CD8-positive, alpha-beta memory T cell (primary cell): Measurements from ENCODE around the gene CHTF18. TPM values are rescaled to one million over a fixed set of nuclear protein-coding genes. Genes with fewer than 3 reads are reported as not detected.

ENCODE experiments used
- CTCF ChIA-PET: fragments of 350-600 bp; sonication (Branson Sonifier 250); formaldehyde crosslinking; loops from one replicate; lab custom pipeline; 2021; ENCODE audit warnings: antibody characterized with exemption; lab: Charles Lee
- POLR2A ChIA-PET: fragments of 350-600 bp; sonication (Branson Sonifier 250); formaldehyde crosslinking; loops from one replicate; lab custom pipeline; 2021; ENCODE audit warnings: antibody characterized with exemption; lab: Charles Lee
- DNase-seq, 5 donors: peaks; one replicate each; pipeline versions ENCODE4 v3.0.0 to v3.0.0-alpha.2; 2020 to 2022; ENCODE audit warnings: mixed read lengths in 1 of 5
- H3K27ac ChIP-seq: one replicate; pipeline ENCODE4 v1.7.0; 2013; ENCODE audit warnings: low read depth, mild to moderate bottlenecking, low read length, moderate library complexity
- H3K27me3 ChIP-seq: 2 replicates; pipeline ENCODE4 v1.7.0; 2013; ENCODE audit warnings: low read length, mild to moderate bottlenecking; ENCODE audit not compliant: insufficient read depth, poor library complexity, severe bottlenecking
- H3K36me3 ChIP-seq: 2 replicates; pipeline ENCODE4 v1.7.0; 2013; ENCODE audit warnings: mild to moderate bottlenecking, low read length, moderate library complexity; ENCODE audit not compliant: insufficient read depth
- H3K4me1 ChIP-seq: 2 replicates; pipeline ENCODE4 v1.7.0; 2013; ENCODE audit warnings: mild to moderate bottlenecking, low read length, moderate library complexity; ENCODE audit not compliant: insufficient read depth
- H3K4me3 ChIP-seq: 2 replicates; pipeline ENCODE4 v1.7.0; 2013; ENCODE audit warnings: mild to moderate bottlenecking, low read length
- H3K9me3 ChIP-seq: 2 replicates; pipeline ENCODE4 v1.7.0; 2013; ENCODE audit warnings: mild to moderate bottlenecking, low read length
- H3K27ac Mint-ChIP-seq, 8 donors: one replicate each; pipeline ENCODE4 v1.8.0; 2020 to 2021; ENCODE audit warnings: mixed read lengths in 8 of 8, mild to moderate bottlenecking in 6 of 8, inconsistent platforms in 3 of 8, moderate library complexity in 3 of 8
- H3K27me3 Mint-ChIP-seq, 2 donors: one replicate each; pipeline ENCODE4 v1.8.0; 2020 to 2021; ENCODE audit warnings: mixed read lengths in 2 of 2, mild to moderate bottlenecking in 1 of 2, moderate library complexity in 1 of 2
- H3K36me3 Mint-ChIP-seq, 3 donors: one replicate each; pipeline ENCODE4 v1.8.0; 2020 to 2021; ENCODE audit warnings: mixed read lengths in 3 of 3, inconsistent platforms in 1 of 3, mild to moderate bottlenecking in 1 of 3
- H3K4me1 Mint-ChIP-seq, 3 donors: one replicate each; pipeline ENCODE4 v1.8.0; 2020 to 2021; ENCODE audit warnings: mixed read lengths in 3 of 3, inconsistent platforms in 1 of 3, mild to moderate bottlenecking in 1 of 3
- H3K4me3 Mint-ChIP-seq, 7 donors: one replicate each; pipeline ENCODE4 v1.8.0; 2020 to 2021; ENCODE audit warnings: mixed read lengths in 7 of 7, mild to moderate bottlenecking in 6 of 7, moderate library complexity in 4 of 7, inconsistent platforms in 2 of 7
- H3K9me3 Mint-ChIP-seq, 5 donors: one replicate each; pipeline ENCODE4 v1.8.0; 2020 to 2022; ENCODE audit warnings: mixed read lengths in 5 of 5, mild to moderate bottlenecking in 3 of 5, moderate library complexity in 2 of 5, inconsistent platforms in 1 of 5
- polyA plus RNA-seq: library from polyadenylated mRNA; unstranded; fragments of 300-500 nt; fragmentation: Illumina TruSeq; gene quantifications from one replicate; pipeline ENCODE4 v1.2.3, GENCODE V29; 2021
- total RNA-seq, 2 experiments: library from RNA; stranded (reverse); gene quantifications; one replicate each; pipeline ENCODE4 v1.2.3, GENCODE V29; 2021

The CHTF18 gene
- total and polyA plus RNA-seq, 3 experiments from 2014 or later: 3.7 to 122 (median 121) TPM

GRCh38 chr16:842061-842476, 53.6 kb downstream of the CHTF18 start:
- Mint-ChIP-seq H3K4me3 (no peak overlapping the region), H3K27ac (no peak overlapping the region), H3K4me1 (no peaks in the 10 kb centered on the region), H3K36me3 (no peaks in the 10 kb centered on the region), H3K27me3 (peaks cover 1 to 3% of the 10 kb centered on the region in 2 donors), H3K9me3 (peaks cover 0 to 10% (median 2%) of the 10 kb centered on the region in 5 donors)
- ChIA-PET POLR2A (no interaction called here), CTCF (no interaction called here)
- Histone ChIP-seq H3K4me1 (no peaks in the 10 kb centered on the region), H3K36me3 (no peaks in the 10 kb centered on the region), H3K4me3 (no peak overlapping the region), H3K27me3 (no peaks in the 10 kb centered on the region), H3K9me3 (no peaks in the 10 kb centered on the region), H3K27ac (no peak overlapping the region)
- DNase-seq: no peak

DNA sequence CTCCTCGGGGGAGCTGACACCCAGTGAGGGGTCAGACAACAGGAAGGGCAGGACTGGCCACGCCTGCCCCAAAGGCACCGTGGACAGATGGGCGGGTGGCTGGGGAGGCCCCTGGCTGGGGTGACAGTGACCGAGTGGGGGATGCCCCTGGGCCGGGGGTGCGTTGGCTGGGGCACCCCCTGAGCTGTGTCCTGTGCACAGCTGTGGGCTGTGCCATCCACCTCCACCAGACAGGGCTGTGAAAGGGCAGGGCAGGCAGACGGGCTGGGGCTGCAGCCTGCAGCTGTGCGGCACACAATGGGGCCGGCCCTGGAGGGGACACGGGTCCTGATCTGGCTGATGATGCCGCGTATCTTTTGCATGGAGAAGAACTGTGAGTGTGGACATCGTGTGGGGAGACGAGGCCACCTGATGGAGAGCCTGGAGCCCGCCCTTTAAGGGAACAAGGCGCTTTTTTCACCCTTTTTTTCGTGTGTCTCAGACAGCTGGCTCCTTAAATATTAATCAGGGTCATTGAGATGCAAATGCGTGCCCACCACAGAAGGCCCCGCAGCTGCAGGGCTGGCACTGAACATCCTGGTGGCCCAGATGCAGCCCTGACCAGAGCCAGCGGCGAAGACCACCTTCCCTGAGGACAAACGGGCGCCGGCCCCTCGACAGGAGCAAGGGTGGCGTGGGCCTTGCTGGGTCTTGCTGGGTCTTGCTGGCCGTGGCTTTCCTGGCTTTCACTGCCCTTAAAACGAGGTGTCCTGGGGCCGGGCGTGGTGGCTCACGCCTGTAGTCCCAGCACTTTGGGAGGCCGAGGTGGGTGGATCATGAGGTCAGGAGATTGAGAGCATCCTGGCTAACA, 54.5 kb downstream of the CHTF18 start:
- Histone ChIP-seq H3K4me3 (no peak overlapping the region), H3K9me3 (no peaks in the 10 kb centered on the region), H3K27ac (no peak overlapping the region), H3K36me3 (no peaks in the 10 kb centered on the region), H3K4me1 (no peaks in the 10 kb centered on the region), H3K27me3 (no peaks in the 10 kb centered on the region)
- H3K9me3 Mint-ChIP-seq: peaks cover 0 to 7% (median 2%) of the 10 kb centered on the region in 5 donors
- peaks cover 1 to 3% of the 10 kb centered on the region in 2 donors for H3K27me3 Mint-ChIP-seq
- CTCF ChIA-PET: no interaction called here
- POLR2A ChIA-PET: no interaction called here
- H3K4me1 Mint-ChIP-seq: no peaks in the 10 kb centered on the region
- no peak overlapping the region for H3K4me3 Mint-ChIP-seq
- no peak for DNase-seq
- H3K36me3 Mint-ChIP-seq: no peaks in the 10 kb centered on the region
- no peak overlapping the region for H3K27ac Mint-ChIP-seq

- Histone ChIP-seq H3K9me3 (no peaks in the 10 kb centered on the region), H3K4me3 (no peak overlapping the region), H3K36me3 (no peaks in the 10 kb centered on the region), H3K27me3 (no peaks in the 10 kb centered on the region), H3K27ac (no peak overlapping the region), H3K4me1 (no peaks in the 10 kb centered on the region)
- ChIA-PET CTCF (interaction anchor here (1.3 kb wide), 1 partner anchor 8 kb away, joined by 3 read pairs; no protein-coding TSS in a partner anchor), POLR2A (no interaction called here)
- H3K4me1 Mint-ChIP-seq: no peaks in the 10 kb centered on the region
- peaks cover 1 to 3% of the 10 kb centered on the region in 2 donors for H3K27me3 Mint-ChIP-seq
- H3K36me3 Mint-ChIP-seq: no peaks in the 10 kb centered on the region
- H3K9me3 Mint-ChIP-seq: peaks cover 0 to 2% (median 0%) of the 10 kb centered on the region in 5 donors
- H3K27ac Mint-ChIP-seq: no peak overlapping the region
- no peak overlapping the region for H3K4me3 Mint-ChIP-seq
- DNase-seq: no peak
These were observed 55.4 kb downstream of the CHTF18 start for GRCh38 chr16:843771-844170.

- ChIA-PET POLR2A (no interaction called here), CTCF (interaction anchor here (1.3 kb wide), 1 partner anchor 9 kb away, joined by 3 read pairs; no protein-coding TSS in a partner anchor)
- no peaks in the 10 kb centered on the region for H3K9me3 Mint-ChIP-seq
- H3K9me3 ChIP-seq: no peaks in the 10 kb centered on the region
- no peaks in the 10 kb centered on the region for H3K36me3 ChIP-seq
- H3K36me3 Mint-ChIP-seq: no peaks in the 10 kb centered on the region
- DNase-seq: no peak
- no peak overlapping the region for H3K27ac Mint-ChIP-seq
- H3K4me1 Mint-ChIP-seq: no peaks in the 10 kb centered on the region
- H3K4me1 ChIP-seq: no peaks in the 10 kb centered on the region
- no peaks in the 10 kb centered on the region for H3K27me3 ChIP-seq
- H3K4me3 Mint-ChIP-seq: no peak overlapping the region
- H3K4me3 ChIP-seq: no peak overlapping the region
- no peak overlapping the region for H3K27ac ChIP-seq
- peaks cover 0 to 1% of the 10 kb centered on the region in 2 donors for H3K27me3 Mint-ChIP-seq
These were observed 56.4 kb downstream of the CHTF18 start for GRCh38 chr16:844638-845350.

- no peak for DNase-seq
- H3K9me3 Mint-ChIP-seq: no peaks in the 10 kb centered on the region
- Histone ChIP-seq H3K36me3 (no peaks in the 10 kb centered on the region), H3K4me3 (no peak overlapping the region), H3K4me1 (no peaks in the 10 kb centered on the region), H3K9me3 (no peaks in the 10 kb centered on the region), H3K27me3 (no peaks in the 10 kb centered on the region), H3K27ac (no peak overlapping the region)
- H3K36me3 Mint-ChIP-seq: no peaks in the 10 kb centered on the region
- no peaks in the 10 kb centered on the region for H3K4me1 Mint-ChIP-seq
- peaks cover 0 to 1% of the 10 kb centered on the region in 2 donors for H3K27me3 Mint-ChIP-seq
- H3K4me3 Mint-ChIP-seq: no peak overlapping the region
- no peak overlapping the region for H3K27ac Mint-ChIP-seq
- POLR2A ChIA-PET: no interaction called here
- CTCF ChIA-PET: no interaction called here
These were observed 56.9 kb downstream of the CHTF18 start for GRCh38 chr16:845351-845745.

GRCh38 chr16:847151-847550, 58.7 kb downstream of the CHTF18 start:
- no peaks in the 10 kb centered on the region for H3K9me3 Mint-ChIP-seq
- Histone ChIP-seq H3K4me3 (no peak overlapping the region), H3K36me3 (no peaks in the 10 kb centered on the region), H3K27ac (no peak overlapping the region), H3K4me1 (no peaks in the 10 kb centered on the region), H3K9me3 (no peaks in the 10 kb centered on the region), H3K27me3 (no peaks in the 10 kb centered on the region)
- H3K27me3 Mint-ChIP-seq: peaks cover 0 to 1% of the 10 kb centered on the region in 2 donors
- ChIA-PET CTCF (no interaction called here), POLR2A (no interaction called here)
- H3K4me3 Mint-ChIP-seq: no peak overlapping the region
- no peak for DNase-seq
- H3K27ac Mint-ChIP-seq: no peak overlapping the region
- H3K4me1 Mint-ChIP-seq: no peaks in the 10 kb centered on the region
- no peaks in the 10 kb centered on the region for H3K36me3 Mint-ChIP-seq

Other genes with a start within 250 kb of the CHTF18 start
- gene PRR35, start 228.2 kb upstream of the CHTF18 start, total RNA-seq: not detected
- gene PRR35, start 228.2 kb upstream of the CHTF18 start, polyA plus RNA-seq: not detected
- under 1 TPM; 0.55 to 0.59 TPM for gene NHLRC4, start 221.6 kb upstream of the CHTF18 start, total RNA-seq
- 1.6 TPM for gene NHLRC4, start 221.6 kb upstream of the CHTF18 start, polyA plus RNA-seq
- 10 to 100 TPM; 47.4 to 50.1 TPM for gene PIGQ, start 218.7 kb upstream of the CHTF18 start, total RNA-seq
- 14.0 TPM for gene PIGQ, start 218.7 kb upstream of the CHTF18 start, polyA plus RNA-seq
- gene RAB40C, start 198.6 kb upstream of the CHTF18 start, total RNA-seq: 10 to 100 TPM; 12.3 to 13.3 TPM
- gene RAB40C, start 198.6 kb upstream of the CHTF18 start, polyA plus RNA-seq: 22.8 TPM
- gene WFIKKN1, start 157.6 kb upstream of the CHTF18 start, total RNA-seq: under 1 TPM; 0.11 to 0.22 TPM
- 0.09 TPM for gene WFIKKN1, start 157.6 kb upstream of the CHTF18 start, polyA plus RNA-seq
- 100 to 1,000 TPM; 129 TPM for gene METTL26, start 152.3 kb upstream of the CHTF18 start, total RNA-seq
- gene METTL26, start 152.3 kb upstream of the CHTF18 start, polyA plus RNA-seq: 97.4 TPM
- 10 to 100 TPM; 59.3 to 64.8 TPM for gene MCRIP2, start 146.8 kb upstream of the CHTF18 start, total RNA-seq
- gene MCRIP2, start 146.8 kb upstream of the CHTF18 start, polyA plus RNA-seq: 24.9 TPM
- 10 to 100 TPM; 69.6 to 78.4 TPM for gene WDR90, start 139.3 kb upstream of the CHTF18 start, total RNA-seq
- gene WDR90, start 139.3 kb upstream of the CHTF18 start, polyA plus RNA-seq: 1.4 TPM
- gene RHOT2, start 120.5 kb upstream of the CHTF18 start, total RNA-seq: 100 to 1,000 TPM; 140 to 151 TPM
- gene RHOT2, start 120.5 kb upstream of the CHTF18 start, polyA plus RNA-seq: 49.6 TPM
- gene RHBDL1, start 112.9 kb upstream of the CHTF18 start, total RNA-seq: under 1 TPM; 0.33 to 0.44 TPM
- 0.29 TPM for gene RHBDL1, start 112.9 kb upstream of the CHTF18 start, polyA plus RNA-seq
- gene STUB1, start 108.2 kb upstream of the CHTF18 start, total RNA-seq: 100 to 1,000 TPM; 111 to 124 TPM
- gene STUB1, start 108.2 kb upstream of the CHTF18 start, polyA plus RNA-seq: 161 TPM
- 10 to 100 TPM; 53.0 to 55.9 TPM for gene JMJD8, start 104.3 kb upstream of the CHTF18 start, total RNA-seq
- gene JMJD8, start 104.3 kb upstream of the CHTF18 start, polyA plus RNA-seq: 56.6 TPM
- gene WDR24, start 98.2 kb upstream of the CHTF18 start, total RNA-seq: 10 to 100 TPM; 23.9 to 25.2 TPM
- 15.4 TPM for gene WDR24, start 98.2 kb upstream of the CHTF18 start, polyA plus RNA-seq
- 10 to 100 TPM in 1 of 2 experiments, 1 to 10 TPM in 1; 7.6 to 11.1 TPM for gene FBXL16, start 82.8 kb upstream of the CHTF18 start, total RNA-seq
- gene FBXL16, start 82.8 kb upstream of the CHTF18 start, polyA plus RNA-seq: 16.9 TPM
- gene METRN, start 73.5 kb upstream of the CHTF18 start, total RNA-seq: 10 to 100 TPM; 34.8 to 38.2 TPM
- 50.3 TPM for gene METRN, start 73.5 kb upstream of the CHTF18 start, polyA plus RNA-seq
- 10 to 100 TPM; 64.2 to 72.0 TPM for gene ANTKMT, start 67.5 kb upstream of the CHTF18 start, total RNA-seq
- 127 TPM for gene ANTKMT, start 67.5 kb upstream of the CHTF18 start, polyA plus RNA-seq
- 1 to 10 TPM; 9.8 to 9.9 TPM for gene CCDC78, start 62.2 kb upstream of the CHTF18 start, total RNA-seq
- 0.53 TPM for gene CCDC78, start 62.2 kb upstream of the CHTF18 start, polyA plus RNA-seq
- 10 to 100 TPM; 31.5 to 35.6 TPM for gene HAGHL, start 61.5 kb upstream of the CHTF18 start, total RNA-seq
- gene HAGHL, start 61.5 kb upstream of the CHTF18 start, polyA plus RNA-seq: 10.7 TPM
- 10 to 100 TPM; 34.8 to 37.9 TPM for gene CIAO3, start 47.6 kb upstream of the CHTF18 start, total RNA-seq
- 23.1 TPM for gene CIAO3, start 47.6 kb upstream of the CHTF18 start, polyA plus RNA-seq
- not detected for gene MSLN, start 27.9 kb upstream of the CHTF18 start, total RNA-seq
- not detected for gene MSLN, start 27.9 kb upstream of the CHTF18 start, polyA plus RNA-seq
- gene RPUSD1, start 239 bp upstream of the CHTF18 start, total RNA-seq: 10 to 100 TPM; 40.2 to 44.5 TPM
- 34.2 TPM for gene RPUSD1, start 239 bp upstream of the CHTF18 start, polyA plus RNA-seq
- gene GNG13, start 12.1 kb downstream of the CHTF18 start, total RNA-seq: not detected
- gene GNG13, start 12.1 kb downstream of the CHTF18 start, polyA plus RNA-seq: not detected
- 10 to 100 TPM; 11.7 to 14.0 TPM for gene LMF1, start 182.4 kb downstream of the CHTF18 start, total RNA-seq
- gene LMF1, start 182.4 kb downstream of the CHTF18 start, polyA plus RNA-seq: 15.8 TPM
- under 1 TPM; 0.39 to 0.62 TPM for gene SOX8, start 193.2 kb downstream of the CHTF18 start, total RNA-seq
- 0.39 TPM for gene SOX8, start 193.2 kb downstream of the CHTF18 start, polyA plus RNA-seq